BE2C (cell line): Measurements from ENCODE around the gene DZIP1. TPM values are rescaled to one million over a fixed set of nuclear protein-coding genes. Genes with fewer than 3 reads are reported as not detected.
"Not testable (repeated sequence)": the region's sequence is repeated elsewhere in the genome, so short reads cannot be mapped to it uniquely, and the experiment has no call there.

ENCODE experiments used
- DNase-seq: peaks from one replicate; pipeline ENCODE4 v3.0.0-alpha.2; 2020
- H3K27me3 ChIP-seq: fragments of 250-450 bp; sonication (Bioruptor Pico); 2 replicates; pipeline ENCODE4 v1.5.1; 2020; ENCODE audit warnings: mild to moderate bottlenecking
- H3K36me3 ChIP-seq: fragments of 250-450 bp; sonication (Bioruptor Pico); 2 replicates; pipeline ENCODE4 v1.5.1; 2020; ENCODE audit warnings: mild to moderate bottlenecking
- H3K4me1 ChIP-seq: fragments of 250-450 bp; sonication (Bioruptor Pico); 2 replicates; pipeline ENCODE4 v1.5.1; 2020
- H3K4me3 ChIP-seq: 2 replicates; pipeline ENCODE4 v1.5.1; 2011; ENCODE audit warnings: low read depth, low read length
- H3K9me3 ChIP-seq: fragments of 250-450 bp; sonication (Bioruptor Pico); 2 replicates; pipeline ENCODE4 v1.5.1; 2020
- polyA plus RNA-seq: library from polyadenylated mRNA; unstranded; fragments of >200 nt; gene quantifications from one replicate; pipeline ENCODE4 v1.2.1, GENCODE V29; 2012; ENCODE audit warnings: low read depth, missing spikeins; ENCODE audit not compliant: insufficient read length, insufficient read depth
- TF ChIP-seq, protein P1 (sequence below): IDR thresholded peaks from 2 replicates; pipeline ENCODE4 v1.5.1; 2012; ENCODE audit warnings: mild to moderate bottlenecking, low read depth, low read length

The DZIP1 gene, protein sequence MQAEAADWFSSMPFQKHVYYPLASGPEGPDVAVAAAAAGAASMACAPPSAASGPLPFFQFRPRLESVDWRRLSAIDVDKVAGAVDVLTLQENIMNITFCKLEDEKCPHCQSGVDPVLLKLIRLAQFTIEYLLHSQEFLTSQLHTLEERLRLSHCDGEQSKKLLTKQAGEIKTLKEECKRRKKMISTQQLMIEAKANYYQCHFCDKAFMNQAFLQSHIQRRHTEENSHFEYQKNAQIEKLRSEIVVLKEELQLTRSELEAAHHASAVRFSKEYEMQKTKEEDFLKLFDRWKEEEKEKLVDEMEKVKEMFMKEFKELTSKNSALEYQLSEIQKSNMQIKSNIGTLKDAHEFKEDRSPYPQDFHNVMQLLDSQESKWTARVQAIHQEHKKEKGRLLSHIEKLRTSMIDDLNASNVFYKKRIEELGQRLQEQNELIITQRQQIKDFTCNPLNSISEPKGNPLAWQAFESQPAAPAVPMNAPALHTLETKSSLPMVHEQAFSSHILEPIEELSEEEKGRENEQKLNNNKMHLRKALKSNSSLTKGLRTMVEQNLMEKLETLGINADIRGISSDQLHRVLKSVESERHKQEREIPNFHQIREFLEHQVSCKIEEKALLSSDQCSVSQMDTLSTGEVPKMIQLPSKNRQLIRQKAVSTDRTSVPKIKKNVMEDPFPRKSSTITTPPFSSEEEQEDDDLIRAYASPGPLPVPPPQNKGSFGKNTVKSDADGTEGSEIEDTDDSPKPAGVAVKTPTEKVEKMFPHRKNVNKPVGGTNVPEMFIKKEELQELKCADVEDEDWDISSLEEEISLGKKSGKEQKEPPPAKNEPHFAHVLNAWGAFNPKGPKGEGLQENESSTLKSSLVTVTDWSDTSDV
- 27.8 TPM for polyA plus RNA-seq

GRCh38 chr13:95644601-95645052, at the start of gene DZIP1:
DZIP1 (minus strand) TSS chr13:95644706; CDS start chr13:95642029, 2,677 bp downstream.
- Histone ChIP-seq H3K4me3 (peak within 1 kb of the TSS; percentile 89), H3K36me3 (peaks cover 10% of the 10 kb centered on the region), H3K9me3 (no peaks in the 10 kb centered on the region), H3K27me3 (no peaks in the 10 kb centered on the region), H3K4me1 (no peaks in the 10 kb centered on the region; the same call in 1 of the 2 replicates)
- DNase-seq: peak; percentile 96
- TF ChIP-seq, protein P1, sequence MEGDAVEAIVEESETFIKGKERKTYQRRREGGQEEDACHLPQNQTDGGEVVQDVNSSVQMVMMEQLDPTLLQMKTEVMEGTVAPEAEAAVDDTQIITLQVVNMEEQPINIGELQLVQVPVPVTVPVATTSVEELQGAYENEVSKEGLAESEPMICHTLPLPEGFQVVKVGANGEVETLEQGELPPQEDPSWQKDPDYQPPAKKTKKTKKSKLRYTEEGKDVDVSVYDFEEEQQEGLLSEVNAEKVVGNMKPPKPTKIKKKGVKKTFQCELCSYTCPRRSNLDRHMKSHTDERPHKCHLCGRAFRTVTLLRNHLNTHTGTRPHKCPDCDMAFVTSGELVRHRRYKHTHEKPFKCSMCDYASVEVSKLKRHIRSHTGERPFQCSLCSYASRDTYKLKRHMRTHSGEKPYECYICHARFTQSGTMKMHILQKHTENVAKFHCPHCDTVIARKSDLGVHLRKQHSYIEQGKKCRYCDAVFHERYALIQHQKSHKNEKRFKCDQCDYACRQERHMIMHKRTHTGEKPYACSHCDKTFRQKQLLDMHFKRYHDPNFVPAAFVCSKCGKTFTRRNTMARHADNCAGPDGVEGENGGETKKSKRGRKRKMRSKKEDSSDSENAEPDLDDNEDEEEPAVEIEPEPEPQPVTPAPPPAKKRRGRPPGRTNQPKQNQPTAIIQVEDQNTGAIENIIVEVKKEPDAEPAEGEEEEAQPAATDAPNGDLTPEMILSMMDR: no peak

- not testable (repeated sequence) for DNase-seq, H3K27me3 ChIP-seq, H3K36me3 ChIP-seq, H3K9me3 ChIP-seq, H3K4me3 ChIP-seq, H3K4me1 ChIP-seq
These were observed 46.5 kb upstream of the DZIP1 start for GRCh38 chr13:95690986-95691385.

DNA sequence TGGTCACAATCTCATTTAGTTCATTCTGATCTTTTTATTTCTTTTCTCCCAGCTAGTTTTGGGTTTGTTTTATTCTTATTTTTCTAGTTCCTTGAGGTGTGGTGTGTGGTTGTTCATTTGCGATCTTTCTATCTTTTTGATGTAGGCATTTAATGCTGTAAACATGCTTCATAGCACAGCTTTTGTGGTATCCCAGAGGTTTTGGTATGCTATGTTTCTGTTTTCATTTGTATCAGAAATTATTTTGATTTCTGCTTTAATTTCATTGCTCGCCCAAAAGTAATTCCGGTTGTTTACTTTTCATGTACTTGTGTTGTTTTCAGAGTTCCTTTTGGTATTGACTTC, 45.0 kb upstream of the DZIP1 start:
- Histone ChIP-seq H3K4me3 (no peak overlapping the region), H3K27me3 (no peaks in the 10 kb centered on the region), H3K36me3 (no peaks in the 10 kb centered on the region), H3K9me3 (no peaks in the 10 kb centered on the region), H3K4me1 (no peaks in the 10 kb centered on the region)
- DNase-seq: no peak
- TF ChIP-seq, protein P1: no peak

DNA sequence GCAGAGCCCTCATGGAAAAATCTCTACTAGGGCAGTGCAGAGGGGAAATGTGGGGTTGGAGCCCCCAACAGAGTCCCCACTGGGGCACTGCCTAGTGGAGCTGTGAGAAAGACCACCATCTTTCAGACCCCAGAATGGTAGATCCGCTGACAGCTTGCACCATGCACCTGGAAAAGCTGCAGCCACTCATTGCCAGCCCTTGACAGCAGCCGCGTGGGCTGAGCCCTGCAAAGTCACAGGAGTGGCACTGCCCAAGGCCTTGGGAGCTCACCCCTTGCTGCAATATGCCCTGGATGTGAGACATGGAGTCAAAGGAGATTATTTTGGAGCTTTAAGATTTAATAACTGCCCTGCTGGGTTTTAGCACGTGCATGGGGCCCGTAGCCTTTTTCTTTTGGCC, 40.5 kb upstream of the DZIP1 start:
- not testable (repeated sequence) for H3K36me3 ChIP-seq, DNase-seq, H3K4me1 ChIP-seq, H3K4me3 ChIP-seq, H3K27me3 ChIP-seq, H3K9me3 ChIP-seq

- no peaks in the 10 kb centered on the region for H3K27me3 ChIP-seq
- TF ChIP-seq, protein P1: no peak
- no peak for DNase-seq
- no peaks in the 10 kb centered on the region for H3K4me1 ChIP-seq
- no peaks in the 10 kb centered on the region for H3K9me3 ChIP-seq
- H3K4me3 ChIP-seq: no peak overlapping the region
- no peaks in the 10 kb centered on the region for H3K36me3 ChIP-seq
These were observed 39.9 kb upstream of the DZIP1 start for GRCh38 chr13:95684418-95684817.

GRCh38 chr13:95679722-95680121, 35.2 kb upstream of the DZIP1 start:
- H3K9me3 ChIP-seq: no peaks in the 10 kb centered on the region
- no peak overlapping the region for H3K4me3 ChIP-seq
- DNase-seq: no peak
- no peaks in the 10 kb centered on the region for H3K4me1 ChIP-seq
- no peaks in the 10 kb centered on the region for H3K27me3 ChIP-seq
- TF ChIP-seq, protein P1: no peak
- no peaks in the 10 kb centered on the region for H3K36me3 ChIP-seq

DNA sequence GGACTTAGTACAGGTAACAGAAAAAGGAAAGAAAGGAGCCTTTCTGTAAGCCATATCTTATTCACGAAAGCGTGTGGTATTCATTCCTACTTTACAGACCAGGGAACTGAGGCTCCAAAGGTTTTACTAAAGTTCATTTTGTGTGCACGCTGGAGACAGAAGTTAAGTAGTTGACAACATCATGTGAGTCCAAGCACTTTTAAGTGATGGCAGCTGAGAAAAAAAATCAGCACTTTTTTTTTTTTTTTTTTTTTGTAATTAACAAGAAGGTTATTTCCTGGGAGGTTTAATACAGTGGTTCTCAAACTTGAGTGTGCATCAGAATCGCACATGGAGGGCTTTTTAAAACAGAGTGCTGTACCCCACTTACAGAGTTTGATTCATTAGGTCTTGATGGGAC, 34.5 kb upstream of the DZIP1 start:
- H3K4me3 ChIP-seq: peak overlapping the region; percentile 8
- no peaks in the 10 kb centered on the region for H3K4me1 ChIP-seq
- TF ChIP-seq, protein P1: no peak
- no peaks in the 10 kb centered on the region for H3K27me3 ChIP-seq
- H3K36me3 ChIP-seq: no peaks in the 10 kb centered on the region
- DNase-seq: no peak
- H3K9me3 ChIP-seq: no peaks in the 10 kb centered on the region
